Gastroesophageal sphincter (tissue), 4 donors: Measurements from ENCODE around the gene SPEN. TPM values are rescaled to one million over a fixed set of nuclear protein-coding genes. Genes with fewer than 3 reads are reported as not detected.

Source experiments
- ATAC-seq: fragments of 150-250 bp; one replicate; pipeline ENCODE4 v1.9.1; 2016; ENCODE audit warnings: mild to moderate bottlenecking, moderate library complexity
- H3K27ac ChIP-seq, 4 donors: fragments of 200-600 bp; sonication (generic) in 3 of 4; 1 replicate in 3 of 4; 2 replicates in 1 of 4; pipeline ENCODE4 v1.5.1; 2016 to 2019
- H3K27me3 ChIP-seq: fragments of 200-600 bp; sonication (generic); one replicate; pipeline ENCODE4 v1.5.1; 2019
- H3K36me3 ChIP-seq, 2 donors: fragments of 200-600 bp; sonication (generic); one replicate each; pipeline ENCODE4 v1.5.1; 2019; ENCODE audit warnings: control low read depth in 1 of 2
- H3K4me1 ChIP-seq, 3 donors: fragments of 200-600 bp; sonication (generic); 1 replicate in 2 of 3; 2 replicates in 1 of 3; pipeline ENCODE4 v1.5.1; 2016 to 2019; ENCODE audit warnings: control low read depth in 2 of 3
- H3K4me3 ChIP-seq, 2 donors: fragments of 200-600 bp; sonication (generic); one replicate each; pipeline ENCODE4 v1.5.1; 2019; ENCODE audit warnings: mild to moderate bottlenecking in 1 of 2, moderate library complexity in 1 of 2
- H3K9me3 ChIP-seq, 3 donors: fragments of 200-600 bp; sonication (generic); one replicate each; pipeline ENCODE4 v1.5.1; 2017 to 2019; ENCODE audit warnings: control low read depth in 2 of 3
- EP300 ChIP-seq: sonication (generic); formaldehyde crosslinking; IDR thresholded peaks from one replicate; pipeline ENCODE4 v1.6.1; 2017; ENCODE audit warnings: antibody characterized with exemption, mild to moderate bottlenecking
- POLR2A ChIP-seq, 2 donors: fragments of 450-650 bp; IDR thresholded peaks; one replicate each; pipeline ENCODE4 v1.6.1; 2017; ENCODE audit warnings: antibody characterized with exemption in 2 of 2, mild to moderate bottlenecking in 2 of 2, moderate library complexity in 1 of 2
- POLR2AphosphoS5 ChIP-seq: sonication (generic); formaldehyde crosslinking; IDR thresholded peaks from one replicate; pipeline ENCODE4 v1.6.1; 2017; ENCODE audit warnings: antibody characterized with exemption
- WGBS, 2 donors: methylation state at CpG; one replicate each; pipeline ENCODE4 v1.1.5; 2018; ENCODE audit warnings: low coverage in 1 of 2; 5-methylcytosine and 5-hydroxymethylcytosine counted together
- total RNA-seq, 4 donors: library from RNA; depleted of rRNA; stranded (reverse); fragments of >200 nt; gene quantifications; one replicate each; pipeline ENCODE4 v1.1.0, GENCODE V29; 2016
- TF ChIP-seq, protein P1 (sequence below), 4 experiments: fragments of 200-600 bp in 2 of 4; fragments of 450-650 bp in 2 of 4; sonication (generic) in 1 of 4; IDR thresholded peaks; one replicate each; pipeline ENCODE4 v1.5.1; 2017 to 2019; ENCODE audit warnings: antibody characterized with exemption in 4 of 4, mild to moderate bottlenecking in 2 of 4, moderate library complexity in 2 of 4

SPEN gene
- total RNA-seq, 4 donors from 2014 or later, result 40.3 to 79.4 (median 50.7) TPM

DNA sequence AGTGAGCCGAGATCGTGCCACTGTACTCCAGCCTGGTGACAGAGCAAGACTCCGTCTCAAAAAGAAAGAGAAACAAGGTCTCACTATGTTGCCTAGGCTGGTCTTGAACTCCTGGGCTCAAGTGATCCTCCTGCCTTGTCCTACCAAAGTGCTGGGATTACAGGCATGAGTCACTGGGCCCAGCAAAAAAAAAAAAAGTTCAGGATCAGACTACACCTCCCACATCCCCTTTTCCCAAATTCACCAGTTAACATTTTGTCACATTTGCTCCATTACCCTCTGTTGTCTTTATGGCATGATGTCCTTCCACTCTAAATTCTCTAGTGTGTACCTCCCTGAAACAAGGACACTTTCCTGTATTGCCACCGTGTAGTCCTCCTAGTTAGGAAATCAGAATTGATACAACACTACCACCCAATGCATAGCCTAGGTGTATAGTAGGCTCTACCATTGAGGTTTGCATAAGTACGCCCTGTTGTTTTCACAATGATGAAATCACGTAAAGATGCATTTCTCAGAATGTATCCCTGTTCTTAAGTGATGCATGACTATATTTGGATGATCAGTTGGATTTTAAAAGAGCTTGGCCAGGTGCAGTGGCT, 10.7 kb downstream of the SPEN start:
- H3K27ac ChIP-seq, result no peak overlapping the region
- no peaks in the 10 kb centered on the region for H3K36me3 ChIP-seq
- H3K4me3 ChIP-seq, result no peak overlapping the region
- H3K9me3 ChIP-seq, result no peaks in the 10 kb centered on the region
- ATAC-seq, result no peak
- peaks cover 0 to 85% (median 0%) of the 10 kb centered on the region in 3 donors for H3K4me1 ChIP-seq
- 83 to 90% methylated on average over 4 to 6 of the region's 6 CpGs for WGBS, 2 donors
- TF ChIP-seq EP300 (no peak), POLR2AphosphoS5 (no peak), POLR2A (IDR thresholded peaks at IDR 0.05) (no peak)
- TF ChIP-seq, protein P1, sequence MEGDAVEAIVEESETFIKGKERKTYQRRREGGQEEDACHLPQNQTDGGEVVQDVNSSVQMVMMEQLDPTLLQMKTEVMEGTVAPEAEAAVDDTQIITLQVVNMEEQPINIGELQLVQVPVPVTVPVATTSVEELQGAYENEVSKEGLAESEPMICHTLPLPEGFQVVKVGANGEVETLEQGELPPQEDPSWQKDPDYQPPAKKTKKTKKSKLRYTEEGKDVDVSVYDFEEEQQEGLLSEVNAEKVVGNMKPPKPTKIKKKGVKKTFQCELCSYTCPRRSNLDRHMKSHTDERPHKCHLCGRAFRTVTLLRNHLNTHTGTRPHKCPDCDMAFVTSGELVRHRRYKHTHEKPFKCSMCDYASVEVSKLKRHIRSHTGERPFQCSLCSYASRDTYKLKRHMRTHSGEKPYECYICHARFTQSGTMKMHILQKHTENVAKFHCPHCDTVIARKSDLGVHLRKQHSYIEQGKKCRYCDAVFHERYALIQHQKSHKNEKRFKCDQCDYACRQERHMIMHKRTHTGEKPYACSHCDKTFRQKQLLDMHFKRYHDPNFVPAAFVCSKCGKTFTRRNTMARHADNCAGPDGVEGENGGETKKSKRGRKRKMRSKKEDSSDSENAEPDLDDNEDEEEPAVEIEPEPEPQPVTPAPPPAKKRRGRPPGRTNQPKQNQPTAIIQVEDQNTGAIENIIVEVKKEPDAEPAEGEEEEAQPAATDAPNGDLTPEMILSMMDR (IDR thresholded peaks at IDR 0.05), result no peak
- H3K27me3 ChIP-seq, result no peaks in the 10 kb centered on the region

DNA sequence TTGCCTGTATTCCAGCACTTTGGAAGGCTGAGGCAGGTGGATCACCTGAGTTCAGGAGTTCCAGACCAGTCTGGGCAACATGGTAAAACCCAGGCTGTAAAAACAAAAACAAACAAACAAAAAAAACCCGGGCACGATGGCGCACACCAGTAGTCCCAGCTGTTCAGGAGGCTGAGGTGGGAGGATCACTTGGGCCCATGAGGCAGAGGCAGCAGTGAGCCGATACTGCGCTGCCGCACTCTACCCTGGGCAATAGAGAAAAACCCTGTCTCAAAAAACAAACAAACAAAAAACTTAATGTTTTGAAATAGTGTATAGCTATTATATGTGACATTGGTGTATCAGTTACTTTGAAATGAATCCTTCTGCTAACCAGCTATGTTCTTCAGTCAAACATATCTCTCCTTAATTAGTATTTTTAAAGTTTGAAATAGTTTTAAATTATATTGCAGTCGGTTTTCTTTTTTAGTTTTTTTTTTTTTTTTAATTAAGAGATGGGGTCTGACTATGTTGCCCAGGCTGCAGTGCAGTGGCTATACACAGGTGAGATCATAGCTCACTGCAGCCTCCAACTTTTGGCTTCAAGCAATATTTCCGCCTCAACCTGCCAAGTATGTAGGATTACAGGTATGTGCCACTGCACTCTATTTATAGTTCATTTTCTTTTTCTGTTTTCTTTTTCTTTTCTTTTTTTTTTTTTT, 11.3 kb downstream of the SPEN start:
- Histone ChIP-seq H3K36me3 (no peaks in the 10 kb centered on the region), H3K9me3 (no peaks in the 10 kb centered on the region), H3K27ac (no peak overlapping the region), H3K4me1 (peaks cover 0 to 85% (median 0%) of the 10 kb centered on the region in 3 donors), H3K27me3 (no peaks in the 10 kb centered on the region), H3K4me3 (no peak overlapping the region)
- no peak for TF ChIP-seq EP300
- TF ChIP-seq POLR2AphosphoS5, result no peak
- no peak for TF ChIP-seq POLR2A (IDR thresholded peaks at IDR 0.05)
- TF ChIP-seq, protein P1 (IDR thresholded peaks at IDR 0.05), result no peak
- no peak for ATAC-seq
- WGBS, 2 donors, result 83 to 94% methylated on average over 6 to 8 of the region's 8 CpGs

DNA sequence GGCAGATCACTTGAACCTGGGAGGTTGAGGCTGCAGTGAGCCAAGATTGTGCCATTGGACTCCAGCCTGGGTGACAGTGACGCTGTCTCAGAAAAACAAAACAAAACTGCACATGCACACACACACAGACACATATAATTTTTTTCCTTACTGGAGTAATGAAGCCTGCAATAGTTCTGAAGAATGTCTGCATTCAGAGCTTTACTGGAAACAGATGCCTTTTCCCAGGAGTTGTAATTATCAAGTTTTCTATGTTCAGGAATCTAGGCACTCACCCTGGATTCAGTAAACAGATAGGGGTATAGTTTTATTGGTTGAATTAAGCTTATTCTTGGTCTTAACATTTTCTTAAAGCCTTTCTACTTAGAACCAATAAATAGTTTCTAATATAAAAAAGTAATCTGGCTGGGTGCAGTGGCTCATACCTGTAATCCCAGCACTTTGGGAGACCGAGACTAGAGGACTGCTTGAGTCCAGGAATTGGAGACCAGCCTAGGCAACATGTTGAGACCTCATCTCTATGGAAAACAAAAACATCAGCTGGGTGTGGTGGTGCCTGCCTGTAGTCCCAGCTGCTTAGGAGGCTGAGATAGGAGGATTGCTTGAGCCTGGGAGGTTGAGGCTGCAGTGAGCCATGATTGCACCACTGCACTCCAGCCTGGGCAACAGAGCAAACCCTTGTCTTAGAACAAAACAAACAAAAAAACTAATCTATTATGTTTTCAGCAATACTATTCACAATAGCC, 15.8 kb downstream of the SPEN start:
- no peak overlapping the region for H3K4me3 ChIP-seq
- 88% methylated on average over 2 of the region's 2 CpGs; no CpG with 5 or more reads in 1 of the 2 donors for WGBS, 2 donors
- no peaks in the 10 kb centered on the region for H3K36me3 ChIP-seq
- H3K27me3 ChIP-seq, result no peaks in the 10 kb centered on the region
- no peak overlapping the region for H3K27ac ChIP-seq
- peaks cover 0 to 71% (median 5%) of the 10 kb centered on the region in 3 donors for H3K4me1 ChIP-seq
- no peaks in the 10 kb centered on the region for H3K9me3 ChIP-seq
- no peak for ATAC-seq
- TF ChIP-seq, protein P1 (IDR thresholded peaks at IDR 0.05), result no peak
- TF ChIP-seq EP300 (no peak), POLR2A (IDR thresholded peaks at IDR 0.05) (no peak), POLR2AphosphoS5 (no peak)

DNA sequence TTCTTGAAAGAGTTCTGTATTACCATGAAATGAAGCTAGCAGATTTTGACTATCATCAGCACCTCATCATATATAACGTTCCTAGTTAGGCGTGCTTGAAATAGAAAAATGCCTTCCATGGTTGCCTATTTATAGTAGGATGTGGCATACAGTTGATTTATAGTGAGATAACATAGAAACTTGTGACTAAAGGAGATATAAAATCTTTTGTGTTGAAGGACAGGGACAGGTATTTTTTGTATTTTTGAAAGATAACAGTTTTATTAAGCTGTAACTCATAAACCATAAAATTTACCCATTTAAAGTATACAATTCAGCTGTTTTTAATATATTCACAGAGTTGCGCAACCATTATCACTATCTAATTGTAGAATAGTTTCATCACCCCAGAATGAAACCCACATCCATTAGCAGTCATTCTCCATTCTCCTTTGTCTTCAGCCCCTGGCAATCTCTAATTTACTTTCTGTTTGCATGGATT, 19.3 kb downstream of the SPEN start:
- 63 to 92% methylated on average over 3 of the region's 3 CpGs for WGBS, 2 donors
- TF ChIP-seq EP300, result no peak
- TF ChIP-seq, protein P1 (IDR thresholded peaks at IDR 0.05), result no peak
- ATAC-seq, result no peak
- no peaks in the 10 kb centered on the region for H3K27me3 ChIP-seq
- no peaks in the 10 kb centered on the region for H3K36me3 ChIP-seq
- H3K4me1 ChIP-seq, result peaks cover 0 to 73% (median 5%) of the 10 kb centered on the region in 3 donors
- no peak overlapping the region for H3K27ac ChIP-seq
- H3K4me3 ChIP-seq, result no peak overlapping the region
- no peaks in the 10 kb centered on the region for H3K9me3 ChIP-seq
